ENCODE results near the gene AMZ1.
"Not testable (repeated sequence)": the region's sequence is repeated elsewhere in the genome, so short reads cannot be mapped to it uniquely, and the experiment has no call there.

AMZ1 gene

GRCh38 chr7:2748684-2749083, 60.7 kb downstream of the AMZ1 start:
- not testable (repeated sequence) for H3K9ac ChIP-seq (ENCODE audit: low read length); H3K9me3 ChIP-seq (ENCODE audit: control insufficient read depth, insufficient read depth, low read depth, low read length); H3K4me1 ChIP-seq (ENCODE audit: control insufficient read depth, insufficient read depth, low read length); H3K36me3 ChIP-seq (ENCODE audit: control insufficient read depth, insufficient read depth, low read length); H3K27ac ChIP-seq (ENCODE audit: low read depth, low read length); H3K4me3 ChIP-seq (ENCODE audit: low read depth, low read length); H3K27me3 ChIP-seq (ENCODE audit: control insufficient read depth, insufficient read depth, low read length)

GRCh38 chr7:2750004-2750407, 62.0 kb downstream of the AMZ1 start:
- Histone ChIP-seq H3K27me3 (ENCODE audit: control insufficient read depth, insufficient read depth, low read length) (no peaks in the 10 kb centered on the region), H3K36me3 (ENCODE audit: control insufficient read depth, insufficient read depth, low read length) (no peaks in the 10 kb centered on the region), H3K9me3 (ENCODE audit: control insufficient read depth, insufficient read depth, low read depth, low read length) (no peaks in the 10 kb centered on the region), H3K4me1 (ENCODE audit: control insufficient read depth, insufficient read depth, low read length) (no peaks in the 10 kb centered on the region), H3K9ac (ENCODE audit: low read length) (no peak overlapping the region), H3K27ac (ENCODE audit: low read depth, low read length) (no peak overlapping the region), H3K4me3 (ENCODE audit: low read depth, low read length) (no peak overlapping the region)

- H3K4me1 ChIP-seq (ENCODE audit: control insufficient read depth, insufficient read depth, low read length), result no peaks in the 10 kb centered on the region
- H3K4me3 ChIP-seq (ENCODE audit: low read depth, low read length), result no peak overlapping the region
- no peak overlapping the region for H3K27ac ChIP-seq (ENCODE audit: low read depth, low read length)
- no peaks in the 10 kb centered on the region for H3K9me3 ChIP-seq (ENCODE audit: control insufficient read depth, insufficient read depth, low read depth, low read length)
- no peak overlapping the region for H3K9ac ChIP-seq (ENCODE audit: low read length)
- H3K27me3 ChIP-seq (ENCODE audit: control insufficient read depth, insufficient read depth, low read length), result no peaks in the 10 kb centered on the region
- H3K36me3 ChIP-seq (ENCODE audit: control insufficient read depth, insufficient read depth, low read length), result peaks cover under 1% of the 10 kb centered on the region; the same call in 1 of the 2 replicates
Observed at GRCh38 chr7:2751086-2751485, 63.1 kb downstream of the AMZ1 start.

GRCh38 chr7:2753148-2753547, 65.1 kb downstream of the AMZ1 start:
- Histone ChIP-seq H3K27me3 (ENCODE audit: control insufficient read depth, insufficient read depth, low read length) (no peaks in the 10 kb centered on the region), H3K4me3 (ENCODE audit: low read depth, low read length) (no peak overlapping the region), H3K36me3 (ENCODE audit: control insufficient read depth, insufficient read depth, low read length) (peaks cover 9% of the 10 kb centered on the region), H3K9me3 (ENCODE audit: control insufficient read depth, insufficient read depth, low read depth, low read length) (no peaks in the 10 kb centered on the region), H3K9ac (ENCODE audit: low read length) (no peak overlapping the region), H3K27ac (ENCODE audit: low read depth, low read length) (no peak overlapping the region), H3K4me1 (ENCODE audit: control insufficient read depth, insufficient read depth, low read length) (peaks cover 10% of the 10 kb centered on the region)

GRCh38 chr7:2754086-2754485, 66.1 kb downstream of the AMZ1 start:
- H3K27ac ChIP-seq (ENCODE audit: low read depth, low read length), result no peak overlapping the region
- H3K27me3 ChIP-seq (ENCODE audit: control insufficient read depth, insufficient read depth, low read length), result no peaks in the 10 kb centered on the region
- H3K4me1 ChIP-seq (ENCODE audit: control insufficient read depth, insufficient read depth, low read length), result peaks cover 15% of the 10 kb centered on the region
- H3K4me3 ChIP-seq (ENCODE audit: low read depth, low read length), result no peak overlapping the region
- no peak overlapping the region for H3K9ac ChIP-seq (ENCODE audit: low read length)
- peaks cover 9% of the 10 kb centered on the region for H3K36me3 ChIP-seq (ENCODE audit: control insufficient read depth, insufficient read depth, low read length)
- H3K9me3 ChIP-seq (ENCODE audit: control insufficient read depth, insufficient read depth, low read depth, low read length), result no peaks in the 10 kb centered on the region

- peaks cover 18% of the 10 kb centered on the region for H3K4me1 ChIP-seq (ENCODE audit: control insufficient read depth, insufficient read depth, low read length)
- peaks cover 9% of the 10 kb centered on the region for H3K36me3 ChIP-seq (ENCODE audit: control insufficient read depth, insufficient read depth, low read length)
- H3K27me3 ChIP-seq (ENCODE audit: control insufficient read depth, insufficient read depth, low read length), result no peaks in the 10 kb centered on the region
- H3K4me3 ChIP-seq (ENCODE audit: low read depth, low read length), result no peak overlapping the region
- H3K9me3 ChIP-seq (ENCODE audit: control insufficient read depth, insufficient read depth, low read depth, low read length), result no peaks in the 10 kb centered on the region
- no peak overlapping the region for H3K9ac ChIP-seq (ENCODE audit: low read length)
- no peak overlapping the region for H3K27ac ChIP-seq (ENCODE audit: low read depth, low read length)
Observed at GRCh38 chr7:2754912-2755311, 66.9 kb downstream of the AMZ1 start.

- H3K27ac ChIP-seq (ENCODE audit: low read depth, low read length), result no peak overlapping the region
- peaks cover 9% of the 10 kb centered on the region for H3K36me3 ChIP-seq (ENCODE audit: control insufficient read depth, insufficient read depth, low read length)
- no peaks in the 10 kb centered on the region for H3K9me3 ChIP-seq (ENCODE audit: control insufficient read depth, insufficient read depth, low read depth, low read length)
- peaks cover 24% of the 10 kb centered on the region for H3K4me1 ChIP-seq (ENCODE audit: control insufficient read depth, insufficient read depth, low read length)
- H3K4me3 ChIP-seq (ENCODE audit: low read depth, low read length), result no peak overlapping the region
- no peak overlapping the region for H3K9ac ChIP-seq (ENCODE audit: low read length)
- no peaks in the 10 kb centered on the region for H3K27me3 ChIP-seq (ENCODE audit: control insufficient read depth, insufficient read depth, low read length)
Observed at GRCh38 chr7:2755531-2755930, 67.5 kb downstream of the AMZ1 start.

GRCh38 chr7:2757361-2757903, 69.4 kb downstream of the AMZ1 start:
- H3K27me3 ChIP-seq (ENCODE audit: control insufficient read depth, insufficient read depth, low read length), result no peaks in the 10 kb centered on the region
- peak overlapping the region; percentile 38 for H3K9ac ChIP-seq (ENCODE audit: low read length)
- H3K4me3 ChIP-seq (ENCODE audit: low read depth, low read length), result no peak overlapping the region
- H3K9me3 ChIP-seq (ENCODE audit: control insufficient read depth, insufficient read depth, low read depth, low read length), result no peaks in the 10 kb centered on the region
- peaks cover 37% of the 10 kb centered on the region for H3K4me1 ChIP-seq (ENCODE audit: control insufficient read depth, insufficient read depth, low read length)
- peaks cover 10% of the 10 kb centered on the region for H3K36me3 ChIP-seq (ENCODE audit: control insufficient read depth, insufficient read depth, low read length)
- H3K27ac ChIP-seq (ENCODE audit: low read depth, low read length), result peak overlapping the region; percentile 79; the same call in 1 of the 2 replicates

- Histone ChIP-seq H3K9ac (ENCODE audit: low read length) (peak overlapping the region; percentile 56), H3K27ac (ENCODE audit: low read depth, low read length) (peak overlapping the region; percentile 79), H3K27me3 (ENCODE audit: control insufficient read depth, insufficient read depth, low read length) (no peaks in the 10 kb centered on the region), H3K4me3 (ENCODE audit: low read depth, low read length) (no peak overlapping the region), H3K9me3 (ENCODE audit: control insufficient read depth, insufficient read depth, low read depth, low read length) (no peaks in the 10 kb centered on the region), H3K4me1 (ENCODE audit: control insufficient read depth, insufficient read depth, low read length) (peaks cover 42% of the 10 kb centered on the region), H3K36me3 (ENCODE audit: control insufficient read depth, insufficient read depth, low read length) (peaks cover 13% of the 10 kb centered on the region)
Observed at GRCh38 chr7:2757904-2758672, 70.1 kb downstream of the AMZ1 start.

- Histone ChIP-seq H3K27me3 (ENCODE audit: control insufficient read depth, insufficient read depth, low read length) (no peaks in the 10 kb centered on the region), H3K9ac (ENCODE audit: low read length) (no peak overlapping the region), H3K4me1 (ENCODE audit: control insufficient read depth, insufficient read depth, low read length) (peaks cover 50% of the 10 kb centered on the region), H3K4me3 (ENCODE audit: low read depth, low read length) (no peak overlapping the region), H3K9me3 (ENCODE audit: control insufficient read depth, insufficient read depth, low read depth, low read length) (no peaks in the 10 kb centered on the region), H3K36me3 (ENCODE audit: control insufficient read depth, insufficient read depth, low read length) (peaks cover 14% of the 10 kb centered on the region), H3K27ac (ENCODE audit: low read depth, low read length) (peak overlapping the region; percentile 79; the same call in 1 of the 2 replicates)
Observed at GRCh38 chr7:2758673-2759616, 70.9 kb downstream of the AMZ1 start.

GRCh38 chr7:2759736-2760097, 71.7 kb downstream of the AMZ1 start:
- Histone ChIP-seq H3K36me3 (ENCODE audit: control insufficient read depth, insufficient read depth, low read length) (peaks cover 14% of the 10 kb centered on the region), H3K9me3 (ENCODE audit: control insufficient read depth, insufficient read depth, low read depth, low read length) (no peaks in the 10 kb centered on the region), H3K9ac (ENCODE audit: low read length) (no peak overlapping the region), H3K27ac (ENCODE audit: low read depth, low read length) (no peak overlapping the region), H3K4me1 (ENCODE audit: control insufficient read depth, insufficient read depth, low read length) (peaks cover 50% of the 10 kb centered on the region), H3K27me3 (ENCODE audit: control insufficient read depth, insufficient read depth, low read length) (no peaks in the 10 kb centered on the region), H3K4me3 (ENCODE audit: low read depth, low read length) (no peak overlapping the region)
